Stimulated activated CD8-positive, alpha-beta memory T cell treated with anti-CD3 and anti-CD28 coated beads, Interleukin-15, amount 100 ng/mL, for 1 hour (primary cell): ENCODE results near the gene SEMA3G.

ENCODE experiments used
- DNase-seq: peaks from one replicate; pipeline ENCODE4 v3.0.0-alpha.2; 2020; ENCODE audit warnings: low read depth

Gene SEMA3G

DNA sequence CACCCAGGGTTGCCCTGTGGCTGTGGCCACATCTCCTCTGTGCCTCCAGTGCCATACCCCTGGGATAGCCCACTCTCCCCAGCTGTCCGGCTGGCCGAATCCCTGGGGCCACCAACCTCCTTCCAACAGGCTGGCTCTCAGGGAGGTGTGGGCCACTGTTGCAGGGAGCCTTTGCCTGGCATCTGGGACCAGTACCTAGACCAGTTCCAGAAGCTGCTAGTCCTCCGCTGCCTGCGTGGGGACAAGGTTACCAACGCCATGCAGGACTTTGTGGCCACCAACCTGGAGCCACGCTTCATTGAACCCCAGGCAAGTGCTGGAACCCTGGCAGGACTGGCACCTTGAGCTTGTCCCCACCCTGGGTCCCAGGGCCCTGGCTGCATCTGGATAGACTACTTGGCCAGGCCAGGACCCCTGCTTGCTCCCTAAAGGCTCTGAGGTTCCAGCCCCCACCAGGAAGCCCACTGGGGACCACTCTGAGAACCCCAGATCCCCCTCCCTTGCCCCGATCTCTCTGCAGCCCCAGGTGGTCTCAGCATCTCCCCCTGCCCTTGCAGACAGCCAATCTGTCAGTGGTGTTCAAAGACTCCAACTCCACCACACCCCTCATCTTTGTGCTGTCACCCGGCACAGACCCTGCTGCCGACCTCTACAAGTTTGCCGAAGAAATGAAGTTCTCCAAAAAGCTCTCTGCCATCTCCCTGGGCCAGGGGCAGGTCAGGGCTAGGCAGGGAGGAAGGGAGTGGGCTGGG, 50.0 kb downstream of the SEMA3G start:
- no peak for DNase-seq

- DNase-seq = no peak
Observed at GRCh38 chr3:52393959-52394670, 50.8 kb downstream of the SEMA3G start.

DNA sequence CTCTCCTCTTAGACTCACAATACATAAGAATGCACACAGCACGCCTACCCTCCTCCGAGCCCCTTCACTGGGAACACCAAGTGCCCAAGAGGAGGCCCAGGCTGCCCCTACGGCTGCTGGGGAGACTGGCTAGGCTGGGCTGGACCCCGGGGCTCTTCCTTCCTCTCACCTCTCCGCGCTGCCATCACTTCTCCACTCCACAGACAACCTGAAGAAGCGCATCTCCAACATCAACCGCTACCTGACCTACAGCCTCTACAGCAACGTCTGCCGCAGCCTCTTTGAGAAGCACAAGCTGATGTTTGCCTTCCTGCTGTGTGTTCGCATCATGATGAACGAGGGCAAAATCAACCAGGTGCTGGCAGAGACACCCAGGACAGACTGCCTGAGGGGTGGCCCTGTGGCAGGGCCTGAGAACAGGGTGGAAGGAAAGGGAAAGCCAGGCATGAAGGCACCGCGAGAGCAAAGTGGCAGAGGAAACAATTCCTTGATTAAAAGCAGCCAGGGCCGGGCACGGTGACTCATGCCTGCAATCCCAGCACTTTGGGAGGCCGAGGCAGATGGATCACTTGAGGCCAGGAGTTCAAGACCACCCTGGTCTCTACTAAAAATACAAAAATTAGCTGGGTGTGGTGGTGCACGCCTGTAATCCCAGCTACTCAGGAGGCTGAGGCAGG, 51.6 kb downstream of the SEMA3G start:
- DNase-seq = no peak

DNA sequence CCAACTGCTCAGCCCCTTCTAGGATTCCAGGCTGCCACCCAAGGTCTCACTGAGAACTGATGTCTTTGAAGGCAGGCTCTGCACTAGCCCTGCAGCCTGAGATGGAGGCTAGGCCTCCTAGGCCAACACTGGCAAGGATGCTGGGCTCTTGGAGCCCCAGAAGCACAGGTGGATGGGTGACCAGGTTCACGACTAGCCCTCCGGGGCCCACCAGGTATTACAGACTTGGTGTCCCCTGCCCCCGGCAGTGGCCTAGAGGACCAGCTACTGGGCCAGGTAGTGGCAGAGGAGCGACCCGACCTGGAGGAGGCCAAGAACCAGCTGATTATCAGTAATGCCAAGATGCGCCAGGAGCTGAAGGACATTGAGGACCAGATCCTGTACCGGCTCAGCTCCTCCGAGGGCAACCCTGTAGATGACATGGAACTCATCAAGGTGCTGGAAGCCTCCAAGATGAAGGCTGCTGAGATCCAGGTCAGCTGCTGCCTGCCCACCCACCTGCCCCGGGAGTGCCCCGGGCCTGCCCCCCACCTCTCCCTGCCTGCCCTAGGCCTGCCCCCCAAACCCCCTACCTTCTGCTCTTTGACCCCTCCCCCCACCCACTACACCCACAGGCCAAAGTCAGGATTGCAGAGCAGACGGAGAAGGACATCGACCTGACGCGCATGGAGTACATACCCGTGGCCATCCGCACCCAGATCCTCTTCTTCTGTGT, 52.5 kb downstream of the SEMA3G start:
- no peak for DNase-seq

DNA sequence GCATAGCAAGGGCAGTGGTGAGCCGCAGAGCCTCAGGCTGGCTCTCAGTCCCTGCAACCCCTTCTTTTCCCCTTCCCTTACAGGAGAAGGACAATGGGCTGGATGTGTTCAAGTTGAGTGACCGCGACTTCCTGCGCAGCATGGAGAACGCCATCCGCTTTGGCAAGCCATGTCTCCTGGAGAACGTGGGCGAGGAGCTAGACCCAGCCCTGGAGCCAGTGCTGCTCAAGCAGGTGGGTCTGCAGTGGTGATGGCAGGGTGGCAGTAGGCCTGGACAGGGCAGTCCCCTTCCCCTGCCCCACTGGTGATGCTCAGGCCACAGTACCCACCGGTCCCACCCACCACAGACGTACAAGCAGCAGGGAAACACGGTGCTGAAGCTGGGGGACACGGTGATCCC, 53.8 kb downstream of the SEMA3G start:
- DNase-seq = no peak

DNA sequence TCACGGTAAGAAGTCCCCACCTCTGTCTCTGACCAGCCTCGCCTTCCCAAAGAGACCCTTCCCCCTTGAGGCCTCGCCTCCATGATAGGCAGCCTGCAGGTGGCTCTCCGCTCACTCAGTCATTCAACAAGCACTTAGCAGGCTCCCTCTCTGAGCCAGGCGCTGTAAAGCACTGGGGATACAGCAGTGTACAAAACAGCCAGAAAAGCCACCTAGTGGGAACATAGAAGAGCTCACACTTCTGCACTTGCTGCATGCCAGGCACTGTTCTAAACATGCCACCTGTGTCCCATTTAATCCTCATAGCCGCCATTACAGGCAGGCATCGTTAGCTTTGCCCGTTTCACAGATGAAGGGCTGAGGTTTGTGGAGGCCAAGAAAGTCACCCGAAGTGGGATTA, 56.0 kb downstream of the SEMA3G start:
- DNase-seq = no peak

DNA sequence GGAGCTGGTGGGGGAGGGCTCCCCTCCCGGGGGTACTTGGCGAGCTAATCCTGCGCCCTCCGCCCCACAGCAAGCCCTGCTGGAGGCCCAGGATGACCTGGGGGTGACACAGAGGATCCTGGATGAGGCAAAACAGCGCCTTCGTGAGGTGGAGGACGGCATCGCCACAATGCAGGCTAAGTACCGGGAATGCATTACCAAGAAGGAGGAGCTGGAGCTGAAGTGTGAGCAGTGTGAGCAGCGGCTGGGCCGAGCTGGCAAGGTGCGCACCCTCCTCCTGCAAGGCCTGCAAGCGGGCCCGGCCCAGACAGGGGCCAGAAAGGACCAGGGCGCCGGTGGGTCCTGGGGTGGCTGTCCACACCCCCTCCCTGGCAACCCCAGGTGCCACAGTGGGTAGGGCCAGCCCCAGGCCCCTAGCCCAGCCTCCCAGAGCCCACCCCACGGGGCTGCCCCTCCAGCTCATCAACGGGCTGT, 56.5 kb downstream of the SEMA3G start:
- no peak for DNase-seq

DNA sequence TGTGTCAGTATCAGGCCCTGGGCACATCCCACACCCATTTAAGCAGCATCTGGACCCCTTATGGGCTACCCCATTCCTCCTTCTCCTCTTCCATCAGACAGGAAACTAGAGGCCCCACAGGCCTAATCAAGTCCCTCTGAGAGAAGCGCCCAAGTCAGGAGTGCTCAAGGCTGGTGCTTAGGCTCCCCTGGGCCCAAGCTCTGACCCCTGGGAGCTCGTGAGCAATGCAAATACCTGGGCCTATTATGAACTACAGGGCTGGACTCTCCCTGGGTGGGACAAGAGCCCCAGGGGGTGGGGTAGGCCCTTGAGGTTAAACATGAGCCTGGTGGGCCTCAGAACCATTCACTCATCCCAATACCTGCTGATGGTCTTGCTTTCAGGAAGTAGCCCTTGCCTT, 57.4 kb downstream of the SEMA3G start:
- no peak for DNase-seq

GRCh38 chr3:52385157-52385556, 59.7 kb downstream of the SEMA3G start:
- DNase-seq = no peak

DNA sequence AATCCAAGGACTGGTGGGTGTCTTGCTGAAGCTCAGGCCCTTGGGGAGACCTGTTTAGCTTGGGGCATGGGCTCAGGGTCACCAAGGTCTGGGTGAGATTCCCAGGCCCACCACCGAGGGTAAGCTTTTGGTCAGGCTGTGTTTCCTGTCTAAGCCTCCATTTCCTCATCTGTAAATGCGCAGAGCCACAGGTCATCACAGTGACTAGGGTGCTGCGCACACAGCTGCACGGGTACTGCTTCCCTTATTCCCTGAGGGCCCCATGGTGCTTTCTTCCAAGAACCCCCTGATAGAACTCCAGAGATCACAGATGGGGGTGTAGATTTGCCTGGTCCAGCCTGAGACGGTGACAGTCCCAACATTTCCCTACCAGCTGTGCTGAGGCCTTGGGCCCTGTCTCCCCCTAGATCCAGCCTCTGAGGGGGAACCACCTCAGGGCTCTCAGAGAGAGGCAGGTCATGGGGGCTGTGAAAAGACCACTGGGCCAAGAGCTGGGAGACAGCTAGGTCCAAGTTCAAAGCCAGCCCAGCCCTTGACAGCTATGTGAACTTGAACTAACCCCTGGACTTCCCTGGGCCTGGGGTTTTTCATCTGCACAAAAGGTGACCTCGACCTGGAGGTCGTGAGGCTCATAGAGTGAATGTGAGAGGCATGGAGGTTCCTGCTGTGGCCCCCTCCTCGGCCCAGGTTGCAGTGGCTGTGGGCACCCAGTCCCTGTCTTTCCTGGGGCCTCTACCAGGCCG, 60.7 kb downstream of the SEMA3G start:
- no peak for DNase-seq

- DNase-seq = no peak
Observed at GRCh38 chr3:52383446-52383845, 61.5 kb downstream of the SEMA3G start.
